Activated CD4-positive, alpha-beta memory T cell treated with anti-CD3 and anti-CD28 coated beads, Interleukin-2, amount 10 ng/mL, durations not matched to agents 7 days and 5 days (primary cell): ENCODE results near the gene TNNC1. TPM values are rescaled to one million over a fixed set of nuclear protein-coding genes. Genes with fewer than 3 reads are reported as not detected.
A peak's percentile ranks its signal among the peaks of the same experiment; 100 is the strongest.

Experiments
- CTCF ChIA-PET: fragments of 350-600 bp; sonication (Branson Sonifier 250); formaldehyde crosslinking; loops from one replicate; lab custom pipeline; 2021; ENCODE audit warnings: antibody characterized with exemption, inconsistent platforms; lab: Charles Lee
- POLR2A ChIA-PET: fragments of 350-600 bp; sonication (Branson Sonifier 250); formaldehyde crosslinking; loops from one replicate; lab custom pipeline; 2021; ENCODE audit warnings: antibody characterized with exemption; lab: Charles Lee
- DNase-seq: peaks from one replicate; pipeline ENCODE4 v3.0.0-alpha.2; 2020
- H3K27ac Mint-ChIP-seq: one replicate; pipeline ENCODE4 v1.8.0; 2021; ENCODE audit warnings: mild to moderate bottlenecking, mixed read lengths
- H3K27me3 Mint-ChIP-seq: one replicate; pipeline ENCODE4 v1.8.0; 2021; ENCODE audit warnings: mixed read lengths
- H3K36me3 Mint-ChIP-seq: one replicate; pipeline ENCODE4 v1.8.0; 2021; ENCODE audit warnings: low read depth, mixed read lengths
- H3K4me1 Mint-ChIP-seq: one replicate; pipeline ENCODE4 v1.8.0; 2021; ENCODE audit warnings: mixed read lengths
- H3K4me3 Mint-ChIP-seq: one replicate; pipeline ENCODE4 v1.8.0; 2021; ENCODE audit warnings: mild to moderate bottlenecking, mixed read lengths
- H3K9me3 Mint-ChIP-seq: one replicate; pipeline ENCODE4 v1.8.0; 2021; ENCODE audit warnings: mixed read lengths
- total RNA-seq, 2 experiments: library from RNA; stranded (reverse); gene quantifications; one replicate each; pipeline ENCODE4 v1.2.3, GENCODE V29; 2021

TNNC1 gene
- total RNA-seq, 2 experiments from 2014 or later, result 2.3 to 2.5 TPM

GRCh38 chr3:52479877-52480575 lies 26.2 kb upstream of the TNNC1 start:
- no peak for DNase-seq
- ChIA-PET POLR2A (no interaction called here), CTCF (no interaction called here)
- H3K4me3 Mint-ChIP-seq, result no peak overlapping the region
- H3K4me1 Mint-ChIP-seq, result no peaks in the 10 kb centered on the region
- no peaks in the 10 kb centered on the region for H3K27me3 Mint-ChIP-seq
- no peak overlapping the region for H3K27ac Mint-ChIP-seq
- no peaks in the 10 kb centered on the region for H3K9me3 Mint-ChIP-seq
- peaks cover 41% of the 10 kb centered on the region for H3K36me3 Mint-ChIP-seq

DNA sequence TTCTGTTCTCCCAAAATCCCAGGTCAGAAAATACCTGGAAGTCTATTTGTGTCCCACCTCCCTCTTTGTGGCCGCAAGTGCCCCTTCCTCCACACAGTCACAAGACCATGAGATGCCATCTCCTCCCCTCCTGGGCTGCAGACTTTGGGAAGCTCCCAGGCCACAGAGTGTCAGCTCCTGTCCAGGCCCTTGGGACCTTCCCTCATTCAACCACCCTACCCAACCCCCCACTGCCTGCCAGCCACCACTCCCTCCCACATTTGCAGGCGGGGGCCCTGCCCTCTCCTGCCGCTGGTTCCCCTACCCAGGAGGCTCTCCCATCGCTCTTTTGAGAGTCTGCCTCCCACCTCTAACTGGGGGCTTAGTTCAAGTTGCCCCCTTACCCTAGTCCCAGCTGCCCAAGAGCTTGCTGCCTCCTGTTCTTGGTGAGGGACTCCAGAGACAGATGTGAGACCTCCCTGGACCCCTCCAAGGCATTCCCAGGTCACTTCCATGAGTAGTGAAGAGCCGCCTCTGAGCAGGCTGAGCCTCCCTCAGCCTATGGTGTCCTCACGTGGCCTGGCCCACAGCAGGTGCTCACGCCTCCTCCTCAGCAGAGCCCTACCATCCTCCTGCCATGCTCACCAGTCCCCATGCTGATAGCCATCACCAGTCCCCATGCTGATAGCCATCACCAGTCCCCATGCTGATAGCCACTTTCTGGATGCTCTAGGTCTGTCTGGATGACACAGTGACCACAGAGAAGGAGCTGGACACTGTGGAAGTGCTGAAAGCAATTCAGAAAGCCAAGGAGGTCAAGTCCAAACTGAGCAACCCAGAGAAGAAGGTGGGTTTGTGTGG lies 25.4 kb upstream of the TNNC1 start:
- Mint-ChIP-seq H3K27ac (no peak overlapping the region), H3K27me3 (no peaks in the 10 kb centered on the region), H3K9me3 (no peaks in the 10 kb centered on the region), H3K4me3 (no peak overlapping the region), H3K36me3 (peaks cover 46% of the 10 kb centered on the region), H3K4me1 (no peaks in the 10 kb centered on the region)
- ChIA-PET POLR2A (no interaction called here), CTCF (no interaction called here)
- DNase-seq, result no peak

DNA sequence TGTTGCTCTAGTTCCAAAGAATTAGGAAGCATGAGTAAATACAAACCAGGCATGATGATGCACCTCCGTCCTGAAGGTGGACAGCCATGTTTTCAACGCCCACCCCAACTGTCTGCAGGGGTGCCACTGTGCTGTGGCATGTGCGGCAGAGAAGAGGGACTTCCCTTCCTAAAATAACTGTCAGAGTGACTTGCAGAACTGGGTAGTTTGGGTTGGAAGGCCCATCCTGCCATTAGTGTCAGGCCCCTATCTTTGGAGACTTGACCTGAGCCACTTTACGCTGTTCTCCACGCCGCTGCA lies 23.9 kb upstream of the TNNC1 start:
- H3K27ac Mint-ChIP-seq, result no peak overlapping the region
- H3K4me3 Mint-ChIP-seq, result no peak overlapping the region
- POLR2A ChIA-PET, result no interaction called here
- DNase-seq, result no peak
- H3K27me3 Mint-ChIP-seq, result no peaks in the 10 kb centered on the region
- CTCF ChIA-PET, result no interaction called here
- H3K9me3 Mint-ChIP-seq, result no peaks in the 10 kb centered on the region
- H3K36me3 Mint-ChIP-seq, result peaks cover 58% of the 10 kb centered on the region
- no peaks in the 10 kb centered on the region for H3K4me1 Mint-ChIP-seq

- H3K9me3 Mint-ChIP-seq, result no peaks in the 10 kb centered on the region
- H3K27ac Mint-ChIP-seq, result no peak overlapping the region
- ChIA-PET POLR2A (no interaction called here), CTCF (no interaction called here)
- peaks cover 59% of the 10 kb centered on the region for H3K36me3 Mint-ChIP-seq
- H3K27me3 Mint-ChIP-seq, result no peaks in the 10 kb centered on the region
- no peak overlapping the region for H3K4me3 Mint-ChIP-seq
- no peak for DNase-seq
- H3K4me1 Mint-ChIP-seq, result no peaks in the 10 kb centered on the region
Observed at GRCh38 chr3:52477076-52477795, 23.4 kb upstream of the TNNC1 start.

DNA sequence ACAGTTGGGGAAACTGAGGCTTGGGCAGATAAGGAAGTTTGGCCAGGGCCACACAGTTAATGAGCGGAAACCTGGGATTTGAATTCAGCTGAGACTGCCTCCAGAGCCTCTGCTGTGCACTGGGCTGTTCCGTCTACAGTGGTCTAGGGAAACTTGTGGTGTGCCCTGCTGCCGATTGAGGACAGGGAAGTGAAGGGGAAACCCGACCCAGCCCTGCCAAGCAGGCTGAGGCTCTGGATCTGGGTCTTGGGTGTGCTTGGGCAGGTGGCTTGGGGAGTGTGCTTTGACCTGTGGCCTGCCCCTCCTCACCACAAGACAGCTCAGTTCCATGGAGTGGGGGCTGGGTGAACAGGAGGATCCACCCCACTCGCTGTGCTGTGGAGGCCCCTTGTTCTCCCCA lies 19.2 kb upstream of the TNNC1 start:
- Mint-ChIP-seq H3K36me3 (peaks cover 37% of the 10 kb centered on the region), H3K27me3 (no peaks in the 10 kb centered on the region), H3K9me3 (no peaks in the 10 kb centered on the region), H3K4me1 (no peaks in the 10 kb centered on the region), H3K27ac (no peak overlapping the region), H3K4me3 (no peak overlapping the region)
- CTCF ChIA-PET, result no interaction called here
- DNase-seq, result no peak
- POLR2A ChIA-PET, result no interaction called here

DNA sequence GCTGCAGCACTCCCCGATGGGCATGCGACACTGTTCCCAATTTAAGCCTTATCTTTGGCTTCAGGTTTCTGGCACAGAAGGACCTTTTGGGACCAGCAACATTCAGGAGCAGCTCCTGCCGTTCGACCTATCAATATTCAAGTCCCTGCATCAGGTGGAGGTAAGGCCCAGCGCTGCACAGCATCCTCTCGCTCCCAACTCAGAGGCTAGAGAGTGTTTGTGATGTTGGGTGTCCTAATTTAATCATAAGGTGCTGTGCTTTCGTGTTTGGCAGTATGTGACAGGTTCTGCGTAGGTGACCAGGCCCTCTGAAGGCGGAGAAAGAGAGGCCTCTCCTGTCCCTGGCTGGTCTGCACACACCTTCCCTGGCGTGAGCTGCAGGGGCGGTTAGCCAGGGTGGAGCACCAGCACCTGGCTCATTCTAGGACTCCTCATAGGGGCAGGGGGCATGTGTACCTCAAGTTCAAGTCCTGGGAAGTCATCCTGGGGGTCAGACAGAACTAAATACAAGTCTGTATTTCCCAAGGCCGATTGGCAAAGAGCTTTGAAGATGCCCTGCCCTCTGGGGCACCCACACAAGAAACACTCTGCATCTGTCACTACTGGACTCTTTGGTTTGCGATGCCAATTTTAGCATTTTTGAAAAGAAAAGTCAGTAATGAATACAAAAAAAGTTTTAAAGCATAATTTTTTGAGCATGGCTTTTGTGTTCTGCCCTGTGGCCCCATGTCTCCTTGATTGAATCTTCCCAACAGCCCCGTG lies 18.6 kb upstream of the TNNC1 start:
- Mint-ChIP-seq H3K27ac (no peak overlapping the region), H3K9me3 (no peaks in the 10 kb centered on the region), H3K36me3 (peaks cover 35% of the 10 kb centered on the region), H3K4me1 (no peaks in the 10 kb centered on the region), H3K27me3 (no peaks in the 10 kb centered on the region), H3K4me3 (no peak overlapping the region)
- ChIA-PET POLR2A (no interaction called here), CTCF (interaction anchor here (0.5 to 0.9 kb wide), 3 partner anchors 24 to 81 kb away, joined by 3 read pairs; no protein-coding TSS in a partner anchor)
- no peak for DNase-seq

DNA sequence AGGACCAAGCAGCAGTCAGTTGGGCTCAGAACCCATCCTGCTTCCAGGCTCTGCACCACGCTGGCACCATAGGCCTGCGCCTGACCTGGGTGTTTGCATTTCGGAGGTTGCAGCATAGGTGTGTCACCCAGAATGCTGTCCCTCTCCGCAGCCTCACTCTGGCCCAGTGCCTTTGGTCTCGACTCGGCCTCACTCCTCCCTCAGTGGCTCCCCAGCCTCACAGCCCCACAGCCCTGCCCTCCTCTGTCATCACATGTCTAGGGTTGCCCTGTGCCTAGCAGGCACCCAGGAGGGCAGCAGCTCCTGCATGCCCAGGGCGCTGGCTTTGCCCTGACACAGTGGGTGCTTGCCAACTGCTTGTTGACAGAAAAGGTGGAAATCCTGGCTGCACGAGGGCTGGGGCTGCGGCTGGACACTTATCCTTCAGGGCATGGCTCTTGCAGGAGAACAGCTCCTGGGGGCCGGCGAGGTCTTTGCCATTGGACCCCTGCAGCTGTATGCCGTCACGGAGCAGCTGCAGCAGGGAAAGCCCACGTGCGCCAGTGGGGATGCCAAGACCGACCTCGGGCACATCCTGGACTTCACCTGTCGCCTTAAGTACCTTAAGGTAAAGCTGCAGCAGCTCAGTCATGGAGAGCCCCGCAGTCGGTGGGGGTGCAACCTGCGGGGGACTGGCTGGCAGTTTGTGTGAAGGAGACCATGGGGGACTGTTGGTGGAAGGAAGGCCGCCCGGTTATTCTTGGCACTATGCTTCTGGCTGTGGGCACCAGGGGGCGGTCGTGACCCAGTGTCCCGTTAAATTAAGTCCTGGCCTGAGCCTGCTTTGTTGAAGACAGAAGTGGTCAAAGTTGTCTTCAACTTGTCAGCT lies 17.8 kb upstream of the TNNC1 start:
- Mint-ChIP-seq H3K4me3 (no peak overlapping the region), H3K9me3 (no peaks in the 10 kb centered on the region), H3K4me1 (no peaks in the 10 kb centered on the region), H3K27me3 (no peaks in the 10 kb centered on the region), H3K36me3 (peaks cover 33% of the 10 kb centered on the region), H3K27ac (no peak overlapping the region)
- ChIA-PET CTCF (interaction anchor here (0.5 to 0.9 kb wide), 3 partner anchors 23 to 81 kb away, joined by 3 read pairs; no protein-coding TSS in a partner anchor), POLR2A (no interaction called here)
- DNase-seq, result peak; percentile 43

GRCh38 chr3:52470920-52471319 lies 17.1 kb upstream of the TNNC1 start:
- Mint-ChIP-seq H3K27me3 (no peaks in the 10 kb centered on the region), H3K36me3 (peaks cover 30% of the 10 kb centered on the region), H3K27ac (no peak overlapping the region), H3K4me1 (no peaks in the 10 kb centered on the region), H3K4me3 (no peak overlapping the region), H3K9me3 (no peaks in the 10 kb centered on the region)
- POLR2A ChIA-PET, result no interaction called here
- CTCF ChIA-PET, result no interaction called here
- DNase-seq, result no peak

DNA sequence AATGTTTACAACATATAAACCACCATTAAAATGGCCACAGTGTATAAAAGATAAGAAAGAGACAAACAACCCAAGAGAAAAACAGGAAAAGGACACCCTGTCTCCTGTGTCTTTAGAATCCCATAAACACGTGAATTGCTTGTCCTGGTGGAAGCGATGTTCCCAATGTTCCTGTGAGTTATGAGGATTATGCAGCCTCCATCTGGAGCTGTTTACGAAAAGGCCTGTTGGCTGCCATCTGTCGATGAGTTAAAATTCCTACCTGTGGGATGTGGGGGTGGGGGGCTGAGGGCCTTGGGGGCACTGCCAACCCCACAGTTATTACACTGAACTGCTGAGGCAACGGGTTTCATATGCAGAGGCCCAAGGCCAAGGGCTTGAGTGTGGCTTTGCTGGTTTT lies 15.2 kb upstream of the TNNC1 start:
- no peak for DNase-seq
- no peaks in the 10 kb centered on the region for H3K27me3 Mint-ChIP-seq
- ChIA-PET POLR2A (no interaction called here), CTCF (interaction anchor here (1.2 kb wide), 1 partner anchor 40 kb away, joined by 3 read pairs; no protein-coding TSS in a partner anchor)
- no peak overlapping the region for H3K27ac Mint-ChIP-seq
- no peaks in the 10 kb centered on the region for H3K9me3 Mint-ChIP-seq
- H3K4me1 Mint-ChIP-seq, result no peaks in the 10 kb centered on the region
- no peak overlapping the region for H3K4me3 Mint-ChIP-seq
- peaks cover 27% of the 10 kb centered on the region for H3K36me3 Mint-ChIP-seq

DNA sequence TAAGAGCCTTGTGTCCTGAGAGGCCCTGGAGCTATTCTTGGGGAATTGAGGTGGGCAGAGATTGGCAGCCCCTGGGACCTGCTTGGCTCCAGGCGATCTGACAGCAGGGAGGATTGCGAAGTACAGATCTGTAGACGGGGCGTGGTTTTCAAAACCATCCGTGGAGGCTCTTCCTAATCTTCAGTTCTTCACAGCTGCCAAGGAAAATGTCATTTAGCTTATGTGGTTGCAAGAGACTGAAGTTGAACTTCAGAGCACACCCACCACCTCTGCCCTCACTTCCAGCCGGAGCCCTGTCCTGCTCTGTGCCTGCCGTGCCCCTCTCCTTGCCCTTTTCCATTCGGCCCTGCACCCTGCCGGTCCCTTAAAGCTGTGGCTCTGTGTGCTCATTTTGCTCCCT lies 14.5 kb upstream of the TNNC1 start:
- ChIA-PET CTCF (no interaction called here), POLR2A (no interaction called here)
- Mint-ChIP-seq H3K4me3 (no peak overlapping the region), H3K27ac (no peak overlapping the region), H3K4me1 (peaks cover under 1% of the 10 kb centered on the region), H3K36me3 (peaks cover 23% of the 10 kb centered on the region), H3K27me3 (no peaks in the 10 kb centered on the region), H3K9me3 (no peaks in the 10 kb centered on the region)
- DNase-seq, result no peak

DNA sequence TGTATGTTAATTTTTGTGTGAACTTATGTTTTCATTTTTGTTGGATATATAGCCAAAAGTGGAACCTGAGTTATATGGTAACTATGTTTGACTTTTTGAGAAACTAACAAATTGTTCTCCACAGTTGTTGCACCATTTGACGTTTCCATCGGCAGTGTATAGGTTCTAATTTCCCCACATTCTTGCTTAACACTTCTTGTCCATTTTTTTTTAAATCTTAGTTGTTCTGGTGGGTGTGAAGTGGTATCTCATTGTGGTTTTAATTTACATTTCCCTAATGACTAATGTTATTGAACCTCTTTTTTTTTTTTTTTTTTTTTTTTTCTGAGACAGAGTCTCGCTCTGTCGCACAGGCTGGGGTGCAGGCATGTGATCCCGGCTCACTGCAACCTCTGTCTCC lies 9.6 kb upstream of the TNNC1 start:
- CTCF ChIA-PET, result no interaction called here
- H3K27me3 Mint-ChIP-seq, result no peaks in the 10 kb centered on the region
- DNase-seq, result no peak
- peaks cover 21% of the 10 kb centered on the region for H3K36me3 Mint-ChIP-seq
- no peak overlapping the region for H3K4me3 Mint-ChIP-seq
- peaks cover 5% of the 10 kb centered on the region for H3K4me1 Mint-ChIP-seq
- H3K9me3 Mint-ChIP-seq, result no peaks in the 10 kb centered on the region
- POLR2A ChIA-PET, result interaction anchor here (0.6 kb wide), 1 partner anchor 21 kb away, joined by 4 read pairs; no protein-coding TSS in a partner anchor
- no peak overlapping the region for H3K27ac Mint-ChIP-seq

- peaks cover 16% of the 10 kb centered on the region for H3K4me1 Mint-ChIP-seq
- no peak overlapping the region for H3K4me3 Mint-ChIP-seq
- DNase-seq, result no peak
- no peaks in the 10 kb centered on the region for H3K27me3 Mint-ChIP-seq
- no peak overlapping the region for H3K27ac Mint-ChIP-seq
- peaks cover 33% of the 10 kb centered on the region for H3K36me3 Mint-ChIP-seq
- H3K9me3 Mint-ChIP-seq, result no peaks in the 10 kb centered on the region
- ChIA-PET POLR2A (no interaction called here), CTCF (no interaction called here)
Observed at GRCh38 chr3:52461874-52462273, 8.0 kb upstream of the TNNC1 start.
